Measurements from ENCODE around the gene SLC1A4.

DNA sequence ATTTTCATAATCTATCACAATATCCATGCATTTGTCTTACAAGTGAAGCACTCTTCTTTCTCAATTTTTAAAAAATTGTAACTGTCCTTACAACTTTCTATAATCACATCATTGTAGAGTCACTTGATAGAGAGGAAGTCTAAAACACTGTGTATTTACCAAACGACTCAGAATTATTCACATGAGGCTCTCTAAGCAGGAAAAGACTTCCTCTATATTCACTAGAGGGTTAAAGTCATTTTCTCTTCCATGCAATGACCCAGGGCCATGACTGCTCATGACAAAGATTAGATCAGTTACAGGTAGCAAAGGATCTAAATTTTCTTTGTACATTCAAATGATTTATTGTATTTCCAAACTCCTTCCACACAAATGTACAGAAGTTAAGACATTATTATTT, 9.0 kb upstream of the SLC1A4 start:
- TF ChIP-seq, protein P1, sequence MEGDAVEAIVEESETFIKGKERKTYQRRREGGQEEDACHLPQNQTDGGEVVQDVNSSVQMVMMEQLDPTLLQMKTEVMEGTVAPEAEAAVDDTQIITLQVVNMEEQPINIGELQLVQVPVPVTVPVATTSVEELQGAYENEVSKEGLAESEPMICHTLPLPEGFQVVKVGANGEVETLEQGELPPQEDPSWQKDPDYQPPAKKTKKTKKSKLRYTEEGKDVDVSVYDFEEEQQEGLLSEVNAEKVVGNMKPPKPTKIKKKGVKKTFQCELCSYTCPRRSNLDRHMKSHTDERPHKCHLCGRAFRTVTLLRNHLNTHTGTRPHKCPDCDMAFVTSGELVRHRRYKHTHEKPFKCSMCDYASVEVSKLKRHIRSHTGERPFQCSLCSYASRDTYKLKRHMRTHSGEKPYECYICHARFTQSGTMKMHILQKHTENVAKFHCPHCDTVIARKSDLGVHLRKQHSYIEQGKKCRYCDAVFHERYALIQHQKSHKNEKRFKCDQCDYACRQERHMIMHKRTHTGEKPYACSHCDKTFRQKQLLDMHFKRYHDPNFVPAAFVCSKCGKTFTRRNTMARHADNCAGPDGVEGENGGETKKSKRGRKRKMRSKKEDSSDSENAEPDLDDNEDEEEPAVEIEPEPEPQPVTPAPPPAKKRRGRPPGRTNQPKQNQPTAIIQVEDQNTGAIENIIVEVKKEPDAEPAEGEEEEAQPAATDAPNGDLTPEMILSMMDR (IDR thresholded peaks at IDR 0.05) = no peak
- TF ChIP-seq POLR2A (IDR thresholded peaks at IDR 0.05) (no peak), POLR2AphosphoS5 (IDR thresholded peaks at IDR 0.05) (no peak), EP300 (IDR thresholded peaks at IDR 0.05) (no peak)
